ENCODE data around the gene SCN10A.

- no peak for TF ChIP-seq POLR2A (IDR thresholded peaks at IDR 0.05)
- peak; percentile 65 to 94 (median 85) for TF ChIP-seq CTCF (IDR thresholded peaks at IDR 0.05)
Observed at GRCh38 chr3:38651153-38651789, 164.7 kb downstream of the SCN10A start.
